SK-N-SH (cell line): Measurements from ENCODE around the gene PCDH18. TPM values are rescaled to one million over a fixed set of nuclear protein-coding genes. Genes with fewer than 3 reads are reported as not detected.
A peak's percentile ranks its signal among the peaks of the same experiment; 100 is the strongest.

ENCODE experiments used
- CTCF ChIA-PET: fragments of 300-600, 350-600 bp; formaldehyde crosslinking; extraction: SDS; loops from one replicate; lab custom pipeline; 2021; lab: Yijun Ruan, JAX
- POLR2A ChIA-PET: fragments of 350-600 bp; sonication (Branson Sonifier 250); formaldehyde crosslinking; extraction: SDS; loops from one replicate; lab custom pipeline; 2020; ENCODE audit warnings: antibody characterized with exemption, inconsistent platforms; lab: Yijun Ruan, JAX
- DNase-seq: peaks from one replicate; pipeline ENCODE4 v3.0.0; 2012
- H2AFZ ChIP-seq: fragments of 200-600 bp; sonication (generic); 2 replicates; pipeline ENCODE4 v1.8.1; 2016; ENCODE audit warnings: antibody characterized with exemption, mild to moderate bottlenecking, low read depth
- H3F3A ChIP-seq: fragments of 200-600 bp; sonication (generic); replicated peaks from 2 replicates; pipeline ENCODE3; 2016; ENCODE audit warnings: antibody characterized with exemption, mild to moderate bottlenecking; ENCODE audit not compliant: insufficient read depth
- H3K27ac ChIP-seq, 2 experiments: fragments of 200-500 bp in 1 of 2; fragments of 200-600 bp in 1 of 2; sonication (Bioruptor generic) in 1 of 2; sonication (generic), shearing (Covaris generic) in 1 of 2; 2 replicates each; pipeline versions ENCODE4 v1.5.1 to v1.6.1; 2014 to 2016; ENCODE audit warnings: low read depth in 2 of 2, inconsistent platforms in 1 of 2, low read length in 1 of 2, mild to moderate bottlenecking in 1 of 2, mixed read lengths in 1 of 2
- H3K27me3 ChIP-seq: fragments of 200-600 bp; sonication (generic), shearing (Covaris generic); 2 replicates; pipeline ENCODE4 v1.6.1; 2016; ENCODE audit warnings: mixed run types; ENCODE audit not compliant: insufficient read depth
- H3K36me3 ChIP-seq, 2 experiments: fragments of 200-500 bp in 1 of 2; fragments of 200-600 bp in 1 of 2; sonication (Bioruptor generic) in 1 of 2; sonication (generic) in 1 of 2; replicated peaks in 1 of 2; 2 replicates each; pipeline versions ENCODE3 to v1.5.1; 2014 to 2016; ENCODE audit warnings: low read length in 1 of 2, mild to moderate bottlenecking in 1 of 2; ENCODE audit not compliant: insufficient read depth in 2 of 2, control insufficient read depth in 1 of 2
- H3K4me1 ChIP-seq, 2 experiments: fragments of 200-500 bp in 1 of 2; fragments of 200-600 bp in 1 of 2; sonication (Bioruptor generic) in 1 of 2; sonication (generic), shearing (Covaris generic) in 1 of 2; 2 replicates each; pipeline versions ENCODE4 v1.5.1 to v1.6.1; 2014 to 2016; ENCODE audit warnings: low read depth in 1 of 2, low read length in 1 of 2, mixed run types in 1 of 2; ENCODE audit not compliant: insufficient read depth in 2 of 2, control insufficient read depth in 1 of 2
- H3K4me2 ChIP-seq: fragments of 200-600 bp; sonication (generic), shearing (Covaris generic); 2 replicates; pipeline ENCODE4 v1.6.1; 2017; ENCODE audit warnings: mixed run types
- H3K4me3 ChIP-seq, 2 experiments: fragments of 200-500 bp in 1 of 2; fragments of 200-600 bp in 1 of 2; sonication (Bioruptor generic) in 1 of 2; sonication (generic), shearing (Covaris generic) in 1 of 2; 2 replicates each; pipeline versions ENCODE4 v1.5.1 to v1.8.1; 2014 to 2016; ENCODE audit warnings: low read depth in 2 of 2, inconsistent platforms in 1 of 2, low read length in 1 of 2, mild to moderate bottlenecking in 1 of 2, mixed read lengths in 1 of 2, moderate library complexity in 1 of 2
- H3K79me2 ChIP-seq: fragments of 200-600 bp; sonication (generic); 2 replicates; pipeline ENCODE4 v1.8.1; 2017; ENCODE audit warnings: mild to moderate bottlenecking; ENCODE audit not compliant: insufficient read depth
- H3K9ac ChIP-seq: fragments of 200-600 bp; sonication (generic); 2 replicates; pipeline ENCODE4 v1.6.1; 2017; ENCODE audit warnings: mixed run types
- H3K9me2 ChIP-seq: fragments of 200-600 bp; sonication (generic); 2 replicates; pipeline ENCODE4 v1.6.1; 2017; ENCODE audit warnings: mixed run types
- H3K9me3 ChIP-seq: fragments of 200-600 bp; sonication (generic); 2 replicates; pipeline ENCODE4 v1.6.1; 2017; ENCODE audit warnings: mixed run types, mild to moderate bottlenecking, moderate library complexity
- H4K20me1 ChIP-seq: fragments of 200-600 bp; sonication (generic); 2 replicates; pipeline ENCODE4 v1.6.1; 2017; ENCODE audit warnings: mild to moderate bottlenecking, mixed run types; ENCODE audit not compliant: insufficient read depth
- CHD2 ChIP-seq: fragments of 150-350 bp; IDR thresholded peaks from 2 replicates; pipeline ENCODE4 v1.6.1; 2018; ENCODE audit warnings: low read length; ENCODE audit not compliant: partially characterized antibody
- EZH2phosphoT487 ChIP-seq: fragments of 200-600 bp; sonication (generic); IDR thresholded peaks from 2 replicates; pipeline ENCODE4 v1.6.1; 2017; ENCODE audit warnings: low read depth, mixed run types, mild to moderate bottlenecking, antibody characterized with exemption, moderate library complexity, borderline replicate concordance
- FOSL2 ChIP-seq: IDR thresholded peaks from 2 replicates; pipeline ENCODE4 v1.4.0; 2012; ENCODE audit warnings: low read depth, mild to moderate bottlenecking, moderate library complexity, borderline replicate concordance
- FOXJ3 ChIP-seq: sonication (generic); formaldehyde crosslinking; IDR thresholded peaks from 2 replicates; pipeline ENCODE4 v1.5.1; 2020; ENCODE audit warnings: mild to moderate bottlenecking, missing genetic modification reagents
- GABPA ChIP-seq: IDR thresholded peaks from 2 replicates; pipeline ENCODE4 v1.4.0; 2012; ENCODE audit warnings: low read depth, mild to moderate bottlenecking
- GATA2 ChIP-seq: sonication (generic); formaldehyde crosslinking; IDR thresholded peaks from 2 replicates; pipeline ENCODE4 v1.5.0; 2020; ENCODE audit warnings: mild to moderate bottlenecking, missing genetic modification reagents
- MXI1 ChIP-seq: IDR thresholded peaks from 2 replicates; pipeline ENCODE4 v1.6.1; 2012; ENCODE audit warnings: mild to moderate bottlenecking, low read depth, low read length, improper control_type of control experiment
- NFIC ChIP-seq: IDR thresholded peaks from 2 replicates; pipeline ENCODE4 v1.4.0; 2012; ENCODE audit warnings: borderline replicate concordance
- NRF1 ChIP-seq: IDR thresholded peaks from 2 replicates; pipeline ENCODE4 v1.6.1; 2012; ENCODE audit warnings: low read depth, mild to moderate bottlenecking, low read length
- POLR2AphosphoS5 ChIP-seq: IDR thresholded peaks from 2 replicates; pipeline ENCODE4 v1.6.1; 2012; ENCODE audit warnings: low read depth, low read length
- RAD21 ChIP-seq: IDR thresholded peaks from 2 replicates; pipeline ENCODE4 v1.6.1; 2012; ENCODE audit warnings: mild to moderate bottlenecking, low read length
- RCOR1 ChIP-seq: fragments of 150-350 bp; IDR thresholded peaks from 2 replicates; pipeline ENCODE4 v1.6.1; 2017; ENCODE audit warnings: antibody characterized with exemption, low read length
- SIN3A ChIP-seq: IDR thresholded peaks from 2 replicates; pipeline ENCODE4 v1.6.1; 2012; ENCODE audit warnings: low read depth, mild to moderate bottlenecking, low read length, moderate library complexity, borderline replicate concordance
- TAF1 ChIP-seq: IDR thresholded peaks from 2 replicates; pipeline ENCODE4 v1.6.1; 2012; ENCODE audit warnings: low read depth, mild to moderate bottlenecking, low read length, moderate library complexity, borderline replicate concordance
- TEAD4 ChIP-seq: IDR thresholded peaks from 2 replicates; pipeline ENCODE4 v1.4.0; 2012; ENCODE audit warnings: mild to moderate bottlenecking, borderline replicate concordance; ENCODE audit not compliant: insufficient read depth
- YY1 ChIP-seq: IDR thresholded peaks from 2 replicates; pipeline ENCODE4 v1.4.0; 2012; ENCODE audit warnings: low read depth, mild to moderate bottlenecking
- WGBS: methylation state at CpG from one replicate; pipeline ENCODE4 v1.1.6; 2017; ENCODE audit warnings: low lambda C conversion rate; 5-methylcytosine and 5-hydroxymethylcytosine counted together
- polyA plus RNA-seq, 3 experiments: library from polyadenylated mRNA; depleted of rRNA; stranded (reverse); fragments of >200 nt; gene quantifications; 2 replicates each; pipeline ENCODE4 v1.2.3, GENCODE V29; 2012
- TF ChIP-seq, protein P1 (sequence below): fragments of 200-600 bp; sonication (generic); IDR thresholded peaks from 2 replicates; pipeline ENCODE4 v1.6.1; 2017; ENCODE audit warnings: antibody characterized with exemption, mild to moderate bottlenecking, moderate library complexity
- TF ChIP-seq, protein P2 (sequence below): IDR thresholded peaks from 2 replicates; pipeline ENCODE4 v1.4.0; 2012; ENCODE audit warnings: low read depth
- TF ChIP-seq, protein P3 (sequence below): fragments of 150-350 bp; IDR thresholded peaks from 2 replicates; pipeline ENCODE4 v1.6.1; 2016; ENCODE audit warnings: mild to moderate bottlenecking, low read depth, low read length
- TF ChIP-seq, protein P4 (sequence below): IDR thresholded peaks from 2 replicates; pipeline ENCODE4 v1.4.0; 2012; ENCODE audit warnings: low read depth, borderline replicate concordance
- TF ChIP-seq, protein P5 (sequence below): fragments of 150-350 bp; IDR thresholded peaks from 2 replicates; pipeline ENCODE4 v1.6.1; 2017; ENCODE audit warnings: antibody characterized with exemption, low read length, low read depth, borderline replicate concordance
- TF ChIP-seq, protein P6 (sequence below): IDR thresholded peaks from 2 replicates; pipeline ENCODE4 v1.4.0; 2012; ENCODE audit warnings: low read depth, borderline replicate concordance

Gene PCDH18
- polyA plus RNA-seq, 1 of the 3 experiments (the other 2 are of a cell fraction) = 25.0 TPM

DNA sequence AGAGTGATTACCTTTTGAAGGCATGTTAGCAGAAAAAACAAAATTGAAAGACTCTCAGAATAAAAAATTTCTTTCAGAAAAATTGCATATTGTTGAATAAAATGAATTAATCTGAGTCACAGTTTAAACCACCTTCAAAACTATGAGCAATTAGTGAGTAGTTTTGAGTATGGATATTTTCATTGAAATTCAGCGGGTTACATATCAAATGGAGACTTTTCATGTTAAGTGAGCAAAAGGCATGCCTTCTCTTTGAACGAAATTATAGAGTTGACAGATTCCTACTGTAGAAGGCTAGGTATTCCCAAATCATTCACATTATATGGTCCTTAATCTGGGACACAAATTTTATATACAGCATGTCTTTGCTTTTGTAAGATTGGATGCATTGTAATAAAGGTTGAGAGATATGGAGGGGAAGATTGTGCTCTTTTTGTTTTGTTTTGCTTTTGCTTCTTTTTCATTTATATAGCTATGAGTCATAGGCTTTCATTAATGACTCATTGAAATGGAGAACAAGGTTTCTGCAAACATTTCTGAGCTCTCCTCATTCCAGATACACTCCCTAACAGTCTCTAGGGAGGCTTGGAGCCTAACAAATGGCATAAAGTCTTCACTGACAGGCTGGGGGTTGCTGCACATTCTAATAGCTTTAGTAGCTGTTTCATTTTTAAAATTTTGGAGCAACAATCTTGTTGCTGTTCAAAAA lies 21.6 kb downstream of the PCDH18 start (continued):
- TF ChIP-seq MXI1 = no peak
- peak; percentile 70; the same call in 1 of the 2 replicates for TF ChIP-seq POLR2AphosphoS5
- TF ChIP-seq, protein P1, sequence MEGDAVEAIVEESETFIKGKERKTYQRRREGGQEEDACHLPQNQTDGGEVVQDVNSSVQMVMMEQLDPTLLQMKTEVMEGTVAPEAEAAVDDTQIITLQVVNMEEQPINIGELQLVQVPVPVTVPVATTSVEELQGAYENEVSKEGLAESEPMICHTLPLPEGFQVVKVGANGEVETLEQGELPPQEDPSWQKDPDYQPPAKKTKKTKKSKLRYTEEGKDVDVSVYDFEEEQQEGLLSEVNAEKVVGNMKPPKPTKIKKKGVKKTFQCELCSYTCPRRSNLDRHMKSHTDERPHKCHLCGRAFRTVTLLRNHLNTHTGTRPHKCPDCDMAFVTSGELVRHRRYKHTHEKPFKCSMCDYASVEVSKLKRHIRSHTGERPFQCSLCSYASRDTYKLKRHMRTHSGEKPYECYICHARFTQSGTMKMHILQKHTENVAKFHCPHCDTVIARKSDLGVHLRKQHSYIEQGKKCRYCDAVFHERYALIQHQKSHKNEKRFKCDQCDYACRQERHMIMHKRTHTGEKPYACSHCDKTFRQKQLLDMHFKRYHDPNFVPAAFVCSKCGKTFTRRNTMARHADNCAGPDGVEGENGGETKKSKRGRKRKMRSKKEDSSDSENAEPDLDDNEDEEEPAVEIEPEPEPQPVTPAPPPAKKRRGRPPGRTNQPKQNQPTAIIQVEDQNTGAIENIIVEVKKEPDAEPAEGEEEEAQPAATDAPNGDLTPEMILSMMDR = no peak
- no peak; the same call in 1 of the 2 replicates for TF ChIP-seq YY1
- peak; percentile 37; the same call in 1 of the 2 replicates for TF ChIP-seq TAF1
- no peak for TF ChIP-seq RCOR1
- TF ChIP-seq NRF1 = no peak
- TF ChIP-seq, protein P2, sequence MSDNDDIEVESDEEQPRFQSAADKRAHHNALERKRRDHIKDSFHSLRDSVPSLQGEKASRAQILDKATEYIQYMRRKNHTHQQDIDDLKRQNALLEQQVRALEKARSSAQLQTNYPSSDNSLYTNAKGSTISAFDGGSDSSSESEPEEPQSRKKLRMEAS = peak; percentile 28; the same call in 1 of the 2 replicates
- TF ChIP-seq FOSL2 = peak; percentile 96

DNA sequence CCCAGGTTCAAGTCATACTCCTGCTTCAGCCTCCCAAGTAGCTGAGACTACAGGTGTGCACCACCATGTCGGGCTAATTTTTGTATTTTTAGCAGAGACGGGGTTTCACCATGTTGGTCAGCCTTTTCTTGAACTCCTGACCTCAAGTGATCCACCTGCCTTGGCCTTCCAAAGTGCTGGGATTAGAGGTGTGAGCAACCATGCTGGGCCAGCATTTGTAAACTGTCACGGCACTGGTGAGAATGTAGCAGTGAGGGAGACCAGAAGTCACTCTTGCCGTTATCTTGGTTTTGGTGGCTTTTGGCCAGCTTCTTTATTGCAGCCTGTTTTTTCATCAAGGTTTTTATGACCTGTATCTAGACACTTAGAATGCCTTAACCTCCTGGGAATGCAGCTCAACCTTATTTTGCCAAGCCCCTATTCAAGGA lies 22.4 kb downstream of the PCDH18 start:
- peak overlapping the region in 1 of 2 experiments; percentile 83; a peak in 3 of 4 replicates for H3K27ac ChIP-seq
- no peaks in the 10 kb centered on the region for H3K9me3 ChIP-seq
- H3K4me3 ChIP-seq = no peak overlapping the region
- H3K4me2 ChIP-seq = no peak overlapping the region
- H3K9ac ChIP-seq = no peak overlapping the region
- DNase-seq = no peak
- H3K36me3 ChIP-seq = no peaks in the 10 kb centered on the region
- WGBS = 84% methylated on average over 4 of the region's 4 CpGs
- peaks cover 20% of the 10 kb centered on the region for H3F3A ChIP-seq
- no peaks in the 10 kb centered on the region for H3K27me3 ChIP-seq
- no peak overlapping the region for H2AFZ ChIP-seq
- no peaks in the 10 kb centered on the region for H3K9me2 ChIP-seq
- H3K79me2 ChIP-seq = no peaks in the 10 kb centered on the region
- H3K4me1 ChIP-seq = peaks cover 6% of the 10 kb centered on the region in 2 experiments; a peak in 2 of 4 replicates
- ChIA-PET POLR2A (no interaction called here), CTCF (no interaction called here)
- no peaks in the 10 kb centered on the region for H4K20me1 ChIP-seq
- TF ChIP-seq, protein P3, sequence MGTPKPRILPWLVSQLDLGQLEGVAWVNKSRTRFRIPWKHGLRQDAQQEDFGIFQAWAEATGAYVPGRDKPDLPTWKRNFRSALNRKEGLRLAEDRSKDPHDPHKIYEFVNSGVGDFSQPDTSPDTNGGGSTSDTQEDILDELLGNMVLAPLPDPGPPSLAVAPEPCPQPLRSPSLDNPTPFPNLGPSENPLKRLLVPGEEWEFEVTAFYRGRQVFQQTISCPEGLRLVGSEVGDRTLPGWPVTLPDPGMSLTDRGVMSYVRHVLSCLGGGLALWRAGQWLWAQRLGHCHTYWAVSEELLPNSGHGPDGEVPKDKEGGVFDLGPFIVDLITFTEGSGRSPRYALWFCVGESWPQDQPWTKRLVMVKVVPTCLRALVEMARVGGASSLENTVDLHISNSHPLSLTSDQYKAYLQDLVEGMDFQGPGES = no peak
- TF ChIP-seq SIN3A (no peak), FOSL2 (no peak), TAF1 (no peak), CHD2 (no peak), GABPA (no peak), TEAD4 (no peak), POLR2AphosphoS5 (no peak), FOXJ3 (CRISPR knock-in tag) (no peak), EZH2phosphoT487 (no peak), NFIC (no peak), GATA2 (CRISPR knock-in tag) (no peak), RAD21 (no peak), RCOR1 (no peak)
- TF ChIP-seq, protein P4, sequence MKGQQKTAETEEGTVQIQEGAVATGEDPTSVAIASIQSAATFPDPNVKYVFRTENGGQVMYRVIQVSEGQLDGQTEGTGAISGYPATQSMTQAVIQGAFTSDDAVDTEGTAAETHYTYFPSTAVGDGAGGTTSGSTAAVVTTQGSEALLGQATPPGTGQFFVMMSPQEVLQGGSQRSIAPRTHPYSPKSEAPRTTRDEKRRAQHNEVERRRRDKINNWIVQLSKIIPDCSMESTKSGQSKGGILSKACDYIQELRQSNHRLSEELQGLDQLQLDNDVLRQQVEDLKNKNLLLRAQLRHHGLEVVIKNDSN = no peak
- TF ChIP-seq, protein P5, sequence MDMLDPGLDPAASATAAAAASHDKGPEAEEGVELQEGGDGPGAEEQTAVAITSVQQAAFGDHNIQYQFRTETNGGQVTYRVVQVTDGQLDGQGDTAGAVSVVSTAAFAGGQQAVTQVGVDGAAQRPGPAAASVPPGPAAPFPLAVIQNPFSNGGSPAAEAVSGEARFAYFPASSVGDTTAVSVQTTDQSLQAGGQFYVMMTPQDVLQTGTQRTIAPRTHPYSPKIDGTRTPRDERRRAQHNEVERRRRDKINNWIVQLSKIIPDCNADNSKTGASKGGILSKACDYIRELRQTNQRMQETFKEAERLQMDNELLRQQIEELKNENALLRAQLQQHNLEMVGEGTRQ = no peak
- TF ChIP-seq, protein P6, sequence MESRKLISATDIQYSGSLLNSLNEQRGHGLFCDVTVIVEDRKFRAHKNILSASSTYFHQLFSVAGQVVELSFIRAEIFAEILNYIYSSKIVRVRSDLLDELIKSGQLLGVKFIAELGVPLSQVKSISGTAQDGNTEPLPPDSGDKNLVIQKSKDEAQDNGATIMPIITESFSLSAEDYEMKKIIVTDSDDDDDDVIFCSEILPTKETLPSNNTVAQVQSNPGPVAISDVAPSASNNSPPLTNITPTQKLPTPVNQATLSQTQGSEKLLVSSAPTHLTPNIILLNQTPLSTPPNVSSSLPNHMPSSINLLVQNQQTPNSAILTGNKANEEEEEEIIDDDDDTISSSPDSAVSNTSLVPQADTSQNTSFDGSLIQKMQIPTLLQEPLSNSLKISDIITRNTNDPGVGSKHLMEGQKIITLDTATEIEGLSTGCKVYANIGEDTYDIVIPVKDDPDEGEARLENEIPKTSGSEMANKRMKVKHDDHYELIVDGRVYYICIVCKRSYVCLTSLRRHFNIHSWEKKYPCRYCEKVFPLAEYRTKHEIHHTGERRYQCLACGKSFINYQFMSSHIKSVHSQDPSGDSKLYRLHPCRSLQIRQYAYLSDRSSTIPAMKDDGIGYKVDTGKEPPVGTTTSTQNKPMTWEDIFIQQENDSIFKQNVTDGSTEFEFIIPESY = no peak
